Prostate gland (tissue), 2 donors: ENCODE data around the gene GPR42. TPM values are rescaled to one million over a fixed set of nuclear protein-coding genes. Genes with fewer than 3 reads are reported as not detected.

ENCODE experiments used
- DNase-seq: peaks from one replicate; pipeline ENCODE4 v3.0.0-alpha.2; 2019; ENCODE audit warnings: low spot score
- H3K27ac ChIP-seq, 2 donors: fragments of 200-600 bp; sonication (generic); 2 replicates each; pipeline ENCODE4 v1.5.1; 2017 to 2019
- H3K27me3 ChIP-seq: fragments of 200-600 bp; sonication (generic); replicated peaks from 2 replicates; pipeline ENCODE4 v1.5.1; 2019; ENCODE audit not compliant: insufficient read depth
- H3K36me3 ChIP-seq, 2 donors: fragments of 200-600 bp; sonication (generic); 1 replicate in 1 of 2; 2 replicates in 1 of 2; pipeline versions ENCODE4 v1.5.1 to v1.8.1; 2017 to 2019
- H3K4me1 ChIP-seq: fragments of 200-600 bp; sonication (generic); replicated peaks from 2 replicates; pipeline ENCODE4 v1.5.1; 2019
- H3K4me3 ChIP-seq, 2 donors: fragments of 200-600 bp; sonication (generic); 2 replicates each; pipeline ENCODE4 v1.5.1; 2017 to 2019
- H3K9me3 ChIP-seq: fragments of 200-600 bp; sonication (generic); 2 replicates; pipeline ENCODE4 v1.5.1; 2017
- CTCF ChIP-seq, 4 experiments: fragments of 200-600 bp in 2 of 4; fragments of 450-650 bp in 2 of 4; sonication (generic) in 2 of 4; IDR thresholded peaks; 1 replicate in 3 of 4; 2 replicates in 1 of 4; pipeline ENCODE4 v1.5.1; 2016 to 2019; ENCODE audit warnings: antibody characterized with exemption in 4 of 4, mild to moderate bottlenecking in 2 of 4, moderate library complexity in 2 of 4
- POLR2A ChIP-seq: fragments of 450-650 bp; IDR thresholded peaks from one replicate; pipeline ENCODE4 v1.6.1; 2016; ENCODE audit warnings: antibody characterized with exemption, mild to moderate bottlenecking
- POLR2AphosphoS5 ChIP-seq: sonication (generic); formaldehyde crosslinking; IDR thresholded peaks from one replicate; pipeline ENCODE4 v1.6.1; 2017; ENCODE audit warnings: antibody characterized with exemption
- WGBS: methylation state at CpG from one replicate; pipeline ENCODE4 v1.1.5; 2018; 5-methylcytosine and 5-hydroxymethylcytosine counted together
- intact Hi-C: fragments of 100-400 bp; cut with DNase I; formaldehyde crosslinking; loops from one replicate; pipeline ENCODE4 v1.14.2; 2022
- total RNA-seq, 2 donors: library from RNA; depleted of rRNA; stranded (reverse); fragments of >200 nt; gene quantifications; one replicate each; pipeline ENCODE4 v1.1.0, GENCODE V29; 2016

The GPR42 gene
- total RNA-seq, 2 donors from 2014 or later = not detected

- WGBS = 84% methylated on average over 21 of the region's 21 CpGs
- TF ChIP-seq POLR2AphosphoS5 (no peak), POLR2A (no peak), CTCF (IDR thresholded peaks at IDR 0.05) (no peak)
- Histone ChIP-seq H3K9me3 (no peaks in the 10 kb centered on the region), H3K4me1 (no peaks in the 10 kb centered on the region), H3K4me3 (no peak overlapping the region), H3K27ac (no peak overlapping the region), H3K27me3 (no peaks in the 10 kb centered on the region), H3K36me3 (no peaks in the 10 kb centered on the region)
- intact Hi-C loops = no loop called here
- DNase-seq = no peak
Measured at GRCh38 chr19:35336166-35336955, 34.5 kb upstream of the GPR42 start.

GRCh38 chr19:35337097-35337983 lies 33.5 kb upstream of the GPR42 start:
- DNase-seq = no peak
- Histone ChIP-seq H3K27ac (no peak overlapping the region), H3K27me3 (no peaks in the 10 kb centered on the region), H3K36me3 (no peaks in the 10 kb centered on the region), H3K4me3 (no peak overlapping the region), H3K9me3 (no peaks in the 10 kb centered on the region), H3K4me1 (no peaks in the 10 kb centered on the region)
- intact Hi-C loops = no loop called here
- WGBS = 85% methylated on average over 25 of the region's 25 CpGs
- TF ChIP-seq POLR2A (no peak), POLR2AphosphoS5 (no peak), CTCF (IDR thresholded peaks at IDR 0.05) (no peak)

GRCh38 chr19:35337984-35338296 lies 32.9 kb upstream of the GPR42 start:
- WGBS = 85% methylated on average over 13 of the region's 13 CpGs
- intact Hi-C loops = no loop called here
- TF ChIP-seq POLR2AphosphoS5 (no peak), CTCF (IDR thresholded peaks at IDR 0.05) (no peak), POLR2A (no peak)
- H3K27ac ChIP-seq = no peak overlapping the region
- H3K4me3 ChIP-seq = no peak overlapping the region
- no peaks in the 10 kb centered on the region for H3K36me3 ChIP-seq
- DNase-seq = no peak
- no peaks in the 10 kb centered on the region for H3K27me3 ChIP-seq
- H3K4me1 ChIP-seq = no peaks in the 10 kb centered on the region
- no peaks in the 10 kb centered on the region for H3K9me3 ChIP-seq

DNA sequence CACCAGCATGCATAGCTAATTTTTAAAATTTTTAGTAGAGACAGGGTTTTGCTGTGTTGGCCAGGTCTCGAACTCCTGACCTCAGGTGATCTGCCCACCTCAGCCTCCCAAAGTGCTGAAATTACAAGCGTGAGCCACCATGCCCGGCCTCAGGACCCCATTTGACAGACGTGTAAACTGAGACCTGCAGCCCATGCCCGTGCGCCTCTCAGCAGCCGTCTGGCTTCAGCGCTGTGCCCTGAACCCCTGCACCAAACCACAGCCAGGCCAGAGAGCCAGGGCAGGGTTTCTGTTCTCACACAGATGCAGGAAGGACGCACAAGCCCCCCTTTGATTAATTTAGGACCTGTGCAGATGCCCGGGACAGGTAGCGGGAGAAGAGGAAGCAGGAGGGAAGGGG lies 30.4 kb upstream of the GPR42 start:
- WGBS = 85% methylated on average over 11 of the region's 11 CpGs
- TF ChIP-seq POLR2AphosphoS5 = no peak
- TF ChIP-seq POLR2A = no peak
- TF ChIP-seq CTCF (IDR thresholded peaks at IDR 0.05) = no peak
- Histone ChIP-seq H3K36me3 (no peaks in the 10 kb centered on the region), H3K27me3 (no peaks in the 10 kb centered on the region), H3K4me1 (no peaks in the 10 kb centered on the region), H3K9me3 (no peaks in the 10 kb centered on the region), H3K27ac (no peak overlapping the region), H3K4me3 (no peak overlapping the region)
- DNase-seq = no peak
- intact Hi-C loops = no loop called here
